ENCODE data around the gene TTC16. TPM values are rescaled to one million over a fixed set of nuclear protein-coding genes. Genes with fewer than 3 reads are reported as not detected.

Gene TTC16
- total and polyA plus RNA-seq, 2 of the 8 experiments (the other 6 are each of a cell fraction or from before 2014, with no cell fraction given), result 0.03 TPM; not detected in 1

DNA sequence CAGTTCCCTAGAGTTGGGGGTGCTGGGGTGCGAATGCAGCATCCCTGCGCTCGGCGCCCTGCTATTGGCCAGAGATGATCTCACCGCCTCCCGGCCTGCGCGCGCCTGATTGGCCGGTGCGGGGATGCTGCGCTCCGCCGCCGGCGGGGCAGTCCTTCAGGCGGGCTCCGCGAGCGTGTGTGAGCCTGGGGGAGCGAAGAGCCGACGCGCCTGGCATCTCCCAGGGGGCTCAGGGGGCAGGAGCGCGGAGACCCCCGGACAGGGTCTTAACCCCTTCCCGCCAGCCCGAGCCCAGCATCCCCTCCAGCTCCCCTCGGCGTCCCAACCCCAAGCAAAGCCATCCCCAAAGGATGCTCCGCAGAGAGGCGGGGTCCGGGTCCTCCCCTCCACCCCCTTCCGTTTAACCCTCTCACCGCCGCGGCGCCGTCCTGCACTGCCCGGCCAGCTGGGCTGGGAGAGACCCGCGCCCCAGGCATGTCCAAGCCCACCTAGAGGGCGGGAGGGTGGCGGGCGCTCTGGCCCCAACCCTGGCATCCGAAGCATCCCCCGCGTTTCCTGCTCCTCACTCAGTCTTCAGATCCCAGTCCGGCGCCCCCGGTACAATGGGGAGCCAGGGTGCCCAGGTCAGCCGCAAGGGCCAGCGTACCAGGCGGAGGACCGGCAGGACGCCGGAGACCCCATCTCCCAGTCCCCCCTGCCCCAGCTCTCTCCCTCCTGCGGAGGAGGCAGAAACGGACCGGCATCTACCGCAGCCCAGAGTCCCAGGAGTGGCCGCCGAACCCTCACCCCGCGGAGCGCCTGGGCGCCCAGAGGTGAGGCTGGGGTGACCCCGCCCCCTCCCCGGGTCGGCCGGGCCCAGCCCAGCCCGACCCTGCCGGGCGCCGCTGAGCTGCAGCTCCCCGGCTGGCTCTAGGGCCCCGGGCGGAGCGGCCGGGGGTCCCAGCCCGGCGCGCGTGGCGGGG is 38.5 kb downstream of the TTC16 start:
- no peak overlapping the region for H4K91ac ChIP-seq (replicated peaks; ENCODE audit: insufficient read length, low read length)
- no peak overlapping the region for H2BK5ac ChIP-seq (ENCODE audit: low read depth, low read length)
- no peak overlapping the region for H2BK20ac ChIP-seq (ENCODE audit: low read length)
- DNase-seq (ENCODE audit: low read depth in 1 of 2, low spot score in 2 of 2), result peak in 1 of 2 experiments; percentile 90
- no peak overlapping the region for H2BK120ac ChIP-seq (replicated peaks; ENCODE audit: low read depth, low read length)
- no peaks in the 10 kb centered on the region for H3K36me3 ChIP-seq (ENCODE audit: control insufficient read depth in 2 of 4, insufficient read depth in 4 of 4, low read length in 3 of 4)
- H2BK15ac ChIP-seq (ENCODE audit: low read length), result no peak overlapping the region
- POLR2A ChIA-PET (ENCODE audit: partially characterized antibody), result interaction anchor here (0.7 to 2.4 kb wide), 9 partner anchors 10 to 49 kb away, joined by 3 to 12 read pairs (median 4); partner anchors contain the start of gene CDK9
- no peak overlapping the region; the same call in 1 of the 2 replicates for H3K27ac ChIP-seq (ENCODE audit: low read depth, low read length)
- 2% methylated on average over 46 of the region's 86 CpGs; no CpG with 5 or more reads in 1 of the 2 experiments for WGBS, 2 experiments (ENCODE audit: extremely low coverage in 1 of 2, insufficient coverage in 1 of 2, insufficient read length in 1 of 2, insufficient replicate concordance in 2 of 2, low coverage in 1 of 2, low lambda C conversion rate in 2 of 2, missing lambda C conversion rate in 1 of 2)
- H3K18ac ChIP-seq (ENCODE audit: extremely low read depth, low read length), result no peak overlapping the region
- H3K56ac ChIP-seq (replicated peaks; ENCODE audit: insufficient read length, low read depth, low read length), result no peak overlapping the region
- H3K4ac ChIP-seq (replicated peaks; ENCODE audit: insufficient read length, low read depth, low read length), result no peak overlapping the region
- no peak overlapping the region for H2BK12ac ChIP-seq (ENCODE audit: low read depth, low read length)
- FAIRE-seq, result no peak
- CTCF ChIA-PET (ENCODE audit: partially characterized antibody), result interaction anchor here (1.4 to 3.5 kb wide), 5 partner anchors 9 to 30 kb away, joined by 3 to 18 read pairs (median 6); partner anchors contain the start of gene SH2D3C
- H2AK5ac ChIP-seq (ENCODE audit: low read depth, low read length), result no peak overlapping the region
- peaks cover 0 to 4% (median 1%) of the 10 kb centered on the region in 4 experiments; a peak in 4 of 7 replicates for H3K4me1 ChIP-seq (replicated peaks in 1 of 4; ENCODE audit: control insufficient read depth in 3 of 4, insufficient read depth in 4 of 4, low read length in 3 of 4)
- H3K23me2 ChIP-seq (ENCODE audit: low read depth, low read length), result peaks cover 13% of the 10 kb centered on the region; the same call in 1 of the 2 replicates
- H4K5ac ChIP-seq (ENCODE audit: insufficient read length, low read depth, low read length), result no peak overlapping the region
- H4K20me1 ChIP-seq (replicated peaks in 1 of 2; ENCODE audit: control insufficient read depth in 1 of 2, insufficient read depth in 2 of 2, low read length in 2 of 2), result peaks cover 5 to 21% of the 10 kb centered on the region in 2 experiments
- no peak overlapping the region for H3K14ac ChIP-seq (ENCODE audit: insufficient read length)
- no peak overlapping the region for H3K23ac ChIP-seq (ENCODE audit: insufficient read length)
- H3K79me2 ChIP-seq (ENCODE audit: control insufficient read depth in 1 of 2, insufficient read depth in 2 of 2, low read length in 2 of 2), result no peaks in the 10 kb centered on the region
- peak overlapping the region in 3 of 4 experiments; percentile 38 to 69 (median 59); a peak in 3 of 7 replicates for H3K9ac ChIP-seq (replicated peaks in 1 of 4; ENCODE audit: extremely low read depth in 1 of 4, low read depth in 3 of 4, low read length in 3 of 4)
- H3K4me2 ChIP-seq (ENCODE audit: insufficient read depth in 1 of 2, low read depth in 2 of 2, low read length in 2 of 2), result peak overlapping the region; percentile 80 to 98
- peaks cover 0 to 16% (median 8%) of the 10 kb centered on the region in 4 experiments; a peak in 6 of 7 replicates for H3K27me3 ChIP-seq (replicated peaks in 1 of 4; ENCODE audit: control insufficient read depth in 3 of 4, extremely low read depth in 1 of 4, insufficient read depth in 3 of 4, low read length in 3 of 4)
- H3K4me3 ChIP-seq (ENCODE audit: extremely low read depth in 1 of 4, insufficient read depth in 2 of 4, low read depth in 3 of 4, low read length in 4 of 4), result peak overlapping the region; percentile 59 to 96 (median 76)
- no peak overlapping the region; the same call in 1 of the 2 replicates for H4K8ac ChIP-seq (ENCODE audit: extremely low read depth, insufficient read depth, low read length)
- peak overlapping the region; percentile 51; the same call in 1 of the 2 replicates for H2AFZ ChIP-seq (ENCODE audit: low read length)
- H3K9me3 ChIP-seq (ENCODE audit: insufficient read depth in 2 of 2, low read depth in 1 of 2, low read length in 1 of 2), result no peaks in the 10 kb centered on the region
- H3K79me1 ChIP-seq (ENCODE audit: low read depth, low read length), result no peaks in the 10 kb centered on the region
- TF ChIP-seq POLR2AphosphoS5 (IDR thresholded peaks at IDR 0.05; ENCODE audit: low read depth, low read length) (no peak), JUN (IDR thresholded peaks at IDR 0.05; ENCODE audit: low read depth, low read length) (peak; percentile 77), TEAD4 (IDR thresholded peaks at IDR 0.05; ENCODE audit: low read depth, low read length) (no peak), CREB1 (IDR thresholded peaks at IDR 0.05) (peak; percentile 7; the same call in 1 of the 2 replicates), KDM1A (IDR thresholded peaks at IDR 0.05; ENCODE audit: borderline replicate concordance, low read length) (0 out of 2 replicates have a peak, but pooled peaks have one; percentile 48), BCL11A (IDR thresholded peaks at IDR 0.05; ENCODE audit: low read depth in 2 of 2, low read length in 2 of 2) (no peak), CHD1 (IDR thresholded peaks at IDR 0.05; ENCODE audit: low read depth, low read length) (no peak), TBP (IDR thresholded peaks at IDR 0.05; ENCODE audit: low read depth, low read length) (no peak), ZNF274 (IDR thresholded peaks at IDR 0.05; ENCODE audit: borderline replicate concordance, extremely low read depth, low read length) (no peak), JUND (IDR thresholded peaks at IDR 0.05; ENCODE audit: low read length) (peak; percentile 72; the same call in 1 of the 2 replicates)
- TF ChIP-seq, protein P1, sequence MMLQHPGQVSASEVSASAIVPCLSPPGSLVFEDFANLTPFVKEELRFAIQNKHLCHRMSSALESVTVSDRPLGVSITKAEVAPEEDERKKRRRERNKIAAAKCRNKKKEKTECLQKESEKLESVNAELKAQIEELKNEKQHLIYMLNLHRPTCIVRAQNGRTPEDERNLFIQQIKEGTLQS (IDR thresholded peaks at IDR 0.05; ENCODE audit: insufficient read depth, low read depth, low read length), result no peak
